Endometrial microvascular endothelial cells (primary cell): ENCODE data around the gene GALNT8. TPM values are rescaled to one million over a fixed set of nuclear protein-coding genes. Genes with fewer than 3 reads are reported as not detected.

Experiments used
- in situ Hi-C: cut with HindIII; loops from 2 replicates; pipeline ENCODE4 v1.10.0; 2017; ENCODE audit warnings: low sequenced_read_pairs, low pct_unique_long_range_greater_than_20kb; ENCODE audit errors: inconsistent ontology term
- total RNA-seq: library from RNA; depleted of rRNA; stranded (reverse); fragments of >200 nt; gene quantifications from one replicate; pipeline ENCODE4 v1.2.3, GENCODE V29; 2015; ENCODE audit errors: inconsistent ontology term

The GALNT8 gene
- total RNA-seq, 1 donor from 2014 or later: not detected

- in situ Hi-C loops: no loop called here
Observed at GRCh38 chr12:4819654-4820053, 99.5 kb downstream of the GALNT8 start.

DNA sequence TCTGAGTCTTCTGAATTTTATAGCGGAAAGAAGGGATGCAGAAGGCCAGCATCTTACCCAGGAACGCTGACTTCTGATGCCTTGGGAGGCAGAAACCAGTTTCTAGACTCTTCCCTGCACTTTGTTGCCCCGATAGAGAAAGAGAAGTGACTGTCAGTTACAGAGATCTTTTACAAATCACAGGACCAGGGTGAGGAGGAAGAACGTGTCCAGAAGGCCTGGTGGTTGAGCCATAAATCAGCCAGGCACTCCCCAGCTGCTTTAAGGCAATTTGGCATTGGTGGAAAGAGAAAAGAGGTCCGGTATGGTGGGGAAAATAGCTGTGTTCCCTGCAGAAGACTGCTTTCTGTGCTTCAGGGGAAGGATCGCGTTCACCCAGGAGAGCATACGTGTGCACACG, 100.8 kb downstream of the GALNT8 start:
- in situ Hi-C loops: no loop called here

Other genes starting within 250 kb of the GALNT8 start
- gene RAD51AP1, start 181.5 kb upstream of the GALNT8 start, total RNA-seq: 15.9 TPM
- 25.2 TPM for gene DYRK4, start 158.2 kb upstream of the GALNT8 start, total RNA-seq
- gene AKAP3, start 71.3 kb upstream of the GALNT8 start, total RNA-seq: 0.09 TPM
- gene NDUFA9, start 71.3 kb upstream of the GALNT8 start, total RNA-seq: 74.1 TPM
- not detected for gene KCNA1, start 189.5 kb downstream of the GALNT8 start, total RNA-seq